ENCODE data around the gene LSP1.

DNA sequence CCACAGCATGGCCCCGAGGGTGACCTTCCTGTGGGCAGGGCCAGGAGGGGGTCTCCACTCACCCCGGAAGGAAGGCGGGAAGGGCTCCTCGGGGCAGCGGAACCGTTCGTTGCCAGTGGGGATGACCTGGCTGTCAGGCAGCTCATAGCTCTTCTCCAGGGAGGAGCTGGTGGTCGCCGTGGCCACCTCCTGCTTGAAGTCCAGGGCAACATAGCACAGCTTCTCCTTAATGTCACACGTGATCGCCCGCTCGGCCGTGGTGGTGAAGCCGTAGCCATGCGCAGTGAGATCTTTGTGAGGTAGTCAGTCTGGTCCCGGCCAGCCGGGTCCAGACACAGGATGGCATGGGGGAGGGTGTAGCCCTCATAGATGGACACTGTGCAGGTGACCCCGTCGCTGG lies 49.6 kb upstream of the LSP1 start:
- TF ChIP-seq, protein P1, sequence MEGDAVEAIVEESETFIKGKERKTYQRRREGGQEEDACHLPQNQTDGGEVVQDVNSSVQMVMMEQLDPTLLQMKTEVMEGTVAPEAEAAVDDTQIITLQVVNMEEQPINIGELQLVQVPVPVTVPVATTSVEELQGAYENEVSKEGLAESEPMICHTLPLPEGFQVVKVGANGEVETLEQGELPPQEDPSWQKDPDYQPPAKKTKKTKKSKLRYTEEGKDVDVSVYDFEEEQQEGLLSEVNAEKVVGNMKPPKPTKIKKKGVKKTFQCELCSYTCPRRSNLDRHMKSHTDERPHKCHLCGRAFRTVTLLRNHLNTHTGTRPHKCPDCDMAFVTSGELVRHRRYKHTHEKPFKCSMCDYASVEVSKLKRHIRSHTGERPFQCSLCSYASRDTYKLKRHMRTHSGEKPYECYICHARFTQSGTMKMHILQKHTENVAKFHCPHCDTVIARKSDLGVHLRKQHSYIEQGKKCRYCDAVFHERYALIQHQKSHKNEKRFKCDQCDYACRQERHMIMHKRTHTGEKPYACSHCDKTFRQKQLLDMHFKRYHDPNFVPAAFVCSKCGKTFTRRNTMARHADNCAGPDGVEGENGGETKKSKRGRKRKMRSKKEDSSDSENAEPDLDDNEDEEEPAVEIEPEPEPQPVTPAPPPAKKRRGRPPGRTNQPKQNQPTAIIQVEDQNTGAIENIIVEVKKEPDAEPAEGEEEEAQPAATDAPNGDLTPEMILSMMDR (IDR thresholded peaks at IDR 0.05; ENCODE audit: control extremely low read depth in 1 of 3, insufficient read depth in 1 of 3, low read depth in 1 of 3, low read length in 3 of 3) = no peak
- no peak for TF ChIP-seq EZH2 (IDR thresholded peaks at IDR 0.05; ENCODE audit: low read depth, low read length, severe bottlenecking)

All from H1 (cell line).